GM18507 (cell line): ENCODE data around the gene ZBTB16.

Experiments
- DNase-seq: peaks from one replicate; pipeline ENCODE4 v3.0.0; 2011; ENCODE audit warnings: low read depth; ENCODE audit not compliant: insufficient read length; ENCODE audit errors: extremely low spot score
- FAIRE-seq: peaks from 2 replicates; lab custom pipeline; 2011; peaks lifted over from hg19 to GRCh38; lab: Jason Lieb, UNC

Gene ZBTB16

GRCh38 chr11:114296605-114297372 lies 237.3 kb downstream of the ZBTB16 start:
- FAIRE-seq (no peak), DNase-seq (no peak)

DNA sequence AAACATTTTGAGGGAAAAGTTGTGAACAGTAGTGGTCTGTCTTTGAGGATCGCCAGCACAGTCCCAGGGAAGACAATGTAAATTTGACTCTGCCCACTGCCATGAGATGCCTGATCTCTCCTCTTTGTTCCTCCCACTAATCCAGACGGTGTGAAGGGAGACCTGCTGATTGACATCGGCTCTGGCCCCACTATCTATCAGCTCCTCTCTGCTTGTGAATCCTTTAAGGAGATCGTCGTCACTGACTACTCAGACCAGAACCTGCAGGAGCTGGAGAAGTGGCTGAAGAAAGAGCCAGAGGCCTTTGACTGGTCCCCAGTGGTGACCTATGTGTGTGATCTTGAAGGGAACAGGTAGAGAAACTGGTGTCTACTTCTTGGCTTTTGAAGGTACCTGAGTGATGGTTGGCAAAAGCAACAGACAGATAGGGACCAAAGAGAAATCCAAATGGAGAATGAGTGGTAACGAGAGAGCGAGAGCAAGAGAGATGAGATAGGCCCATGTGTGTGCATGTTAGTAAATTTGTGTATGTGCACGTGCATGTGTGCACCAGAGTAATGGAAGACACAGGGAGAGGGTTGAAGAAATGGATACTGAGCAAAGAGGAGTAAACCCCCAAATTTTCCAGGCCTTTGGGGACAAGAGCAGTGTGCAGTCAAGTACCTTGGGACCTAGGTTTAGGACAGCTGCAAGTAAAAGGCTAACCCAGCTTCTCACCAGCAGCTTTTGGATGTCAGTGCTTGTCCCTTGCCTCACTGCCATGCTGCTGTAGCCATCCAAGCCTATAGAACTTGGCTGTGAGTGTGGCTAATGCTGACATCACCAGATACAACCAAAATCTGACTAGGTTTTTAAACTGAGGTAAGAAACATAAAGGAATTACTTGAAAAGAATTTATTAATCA lies 238.5 kb downstream of the ZBTB16 start:
- DNase-seq (no peak), FAIRE-seq (no peak)

DNA sequence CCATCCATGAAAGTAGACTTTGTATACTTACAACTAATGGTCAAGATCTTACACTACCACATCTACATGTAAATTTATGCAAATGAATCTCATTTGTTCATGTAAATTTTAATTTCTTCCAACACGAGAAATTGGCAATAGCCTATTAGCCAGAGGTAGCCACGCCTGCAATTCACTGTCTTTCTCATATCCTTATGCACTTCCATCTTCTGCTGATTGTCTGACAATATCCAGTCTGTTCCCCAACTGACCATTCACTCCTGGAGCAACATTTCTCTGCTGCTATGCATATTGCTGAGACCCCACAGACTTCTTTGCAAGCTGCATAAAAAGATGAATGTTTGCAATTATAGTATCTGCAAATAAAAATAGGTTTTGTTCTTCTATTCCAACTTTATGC lies 239.2 kb downstream of the ZBTB16 start:
- no peak for FAIRE-seq

More for the DNA sequence above, 239.2 kb downstream of the ZBTB16 start:
- no peak for DNase-seq
